ENCODE data around the gene FAR2. TPM values are rescaled to one million over a fixed set of nuclear protein-coding genes. Genes with fewer than 3 reads are reported as not detected.
"Not testable (repeated sequence)": the region's sequence is repeated elsewhere in the genome, so short reads cannot be mapped to it uniquely, and the experiment has no call there.

FAR2 gene
- total and polyA plus RNA-seq, 2 experiments from 2014 or later, result 2.1 to 3.6 TPM

GRCh38 chr12:29382251-29382650 lies 233.2 kb downstream of the FAR2 start:
- Histone ChIP-seq H3K4me2 (ENCODE audit: unreplicated experiment) (no peak overlapping the region), H2AFZ (peak overlapping the region; percentile 97), H3F3A (ENCODE audit: insufficient read depth) (0 out of 2 replicates have a peak, but pooled peaks cover 7% of the 10 kb centered on the region), H3K27ac (no peak overlapping the region), H3K36me3 (ENCODE audit: low read depth) (no peaks in the 10 kb centered on the region), H3K9me2 (ENCODE audit: insufficient read depth) (no peaks in the 10 kb centered on the region), H3K27me3 (replicated peaks; ENCODE audit: insufficient read depth) (no peaks in the 10 kb centered on the region), H4K20me1 (ENCODE audit: insufficient read depth) (no peaks in the 10 kb centered on the region), H3K79me2 (ENCODE audit: insufficient read depth) (peaks cover 36% of the 10 kb centered on the region), H3K9me3 (ENCODE audit: low read depth) (no peaks in the 10 kb centered on the region), H3K4me1 (ENCODE audit: insufficient read depth) (peaks cover 11% of the 10 kb centered on the region; the same call in 1 of the 2 replicates), H3K9ac (no peak overlapping the region), H3K4me3 (no peak overlapping the region)
- TF ChIP-seq EZH2phosphoT487 (IDR thresholded peaks at IDR 0.05; ENCODE audit: insufficient read depth, low read depth), result no peak
- no peak for TF ChIP-seq EZH2 (IDR thresholded peaks at IDR 0.05; ENCODE audit: insufficient read depth, poor library complexity, severe bottlenecking)
- DNase-seq, result no peak
- in situ Hi-C loops (cut with MboI), result loop anchor here (25.0 kb wide), 1 partner anchor 295 kb away; no protein-coding TSS in a partner anchor
- 90 to 91% methylated on average over 2 of the region's 2 CpGs for WGBS, 2 experiments (ENCODE audit: low coverage in 1 of 2, low lambda C conversion rate in 2 of 2, missing lambda C conversion rate in 2 of 2)

GRCh38 chr12:29385194-29385593 lies 236.1 kb downstream of the FAR2 start:
- not testable (repeated sequence) for DNase-seq; H3K9me3 ChIP-seq (ENCODE audit: low read depth); H3K4me3 ChIP-seq; H3K9me2 ChIP-seq (ENCODE audit: insufficient read depth); H3K27me3 ChIP-seq (replicated peaks; ENCODE audit: insufficient read depth); H4K20me1 ChIP-seq (ENCODE audit: insufficient read depth); H3K4me2 ChIP-seq (ENCODE audit: unreplicated experiment); H3K27ac ChIP-seq; H3K4me1 ChIP-seq (ENCODE audit: insufficient read depth); H3K79me2 ChIP-seq (ENCODE audit: insufficient read depth); H3K9ac ChIP-seq; H2AFZ ChIP-seq; H3K36me3 ChIP-seq (ENCODE audit: low read depth); H3F3A ChIP-seq (ENCODE audit: insufficient read depth)
- in situ Hi-C loops (cut with MboI), result loop anchor here (25.0 kb wide), 1 partner anchor 298 kb away; no protein-coding TSS in a partner anchor
- 84 to 89% methylated on average over 17 of the region's 17 CpGs for WGBS, 2 experiments (ENCODE audit: low coverage in 1 of 2, low lambda C conversion rate in 2 of 2, missing lambda C conversion rate in 2 of 2)

Other genes with a start within 250 kb of the FAR2 start
- gene ERGIC2, start 231.9 kb downstream of the FAR2 start, total RNA-seq (2014; rRNA removed; shearing (Covaris generic)), result 171 and 265 TPM in 2 replicates
- 171 and 179 TPM in 2 replicates for gene ERGIC2, start 231.9 kb downstream of the FAR2 start, polyA plus RNA-seq (2016; fragmentation: Nextera tagmentation; extraction: Ambion mirVana)